ENCODE results near the gene CNTROB.
"Not testable (repeated sequence)": the region's sequence is repeated elsewhere in the genome, so short reads cannot be mapped to it uniquely, and the experiment has no call there.

CNTROB gene

DNA sequence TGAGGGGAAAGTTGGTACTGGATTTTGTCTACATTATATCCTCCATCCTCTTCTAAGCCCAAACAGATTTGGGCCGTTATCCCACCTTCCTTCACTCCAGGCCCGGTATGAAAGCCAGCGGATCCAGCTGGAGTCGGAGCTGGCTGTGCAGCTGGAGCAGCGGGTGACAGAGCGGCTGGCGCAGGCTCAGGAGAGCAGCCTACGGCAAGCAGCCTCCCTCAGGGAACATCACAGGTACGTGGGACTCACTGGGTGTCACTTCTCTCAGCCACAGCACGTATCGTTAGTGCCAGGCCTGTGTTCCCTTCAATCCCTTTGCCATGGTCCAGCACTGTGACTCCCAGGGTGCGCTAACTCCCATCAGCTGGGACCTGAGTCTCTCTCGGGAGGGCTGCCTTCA lies 11.3 kb downstream of the CNTROB start:
- no peak for DNase-seq

DNA sequence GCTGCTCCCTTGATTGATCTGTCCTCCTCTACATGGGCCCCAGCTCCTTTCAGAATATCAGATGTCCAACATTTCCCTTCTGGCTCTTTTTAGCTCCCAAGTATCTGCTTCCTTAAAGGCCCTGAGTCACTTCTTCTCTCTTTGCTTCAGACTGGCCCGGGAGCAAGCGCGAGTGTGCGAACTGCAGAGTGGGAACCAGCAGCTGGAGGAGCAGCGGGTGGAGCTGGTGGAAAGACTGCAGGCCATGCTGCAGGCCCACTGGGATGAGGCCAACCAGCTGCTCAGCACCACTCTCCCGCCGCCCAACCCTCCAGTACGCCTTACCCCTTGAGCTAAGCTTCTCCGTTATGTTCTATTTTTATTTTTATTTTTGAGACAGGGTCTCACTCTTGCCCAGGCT lies 12.3 kb downstream of the CNTROB start:
- no peak for DNase-seq

DNA sequence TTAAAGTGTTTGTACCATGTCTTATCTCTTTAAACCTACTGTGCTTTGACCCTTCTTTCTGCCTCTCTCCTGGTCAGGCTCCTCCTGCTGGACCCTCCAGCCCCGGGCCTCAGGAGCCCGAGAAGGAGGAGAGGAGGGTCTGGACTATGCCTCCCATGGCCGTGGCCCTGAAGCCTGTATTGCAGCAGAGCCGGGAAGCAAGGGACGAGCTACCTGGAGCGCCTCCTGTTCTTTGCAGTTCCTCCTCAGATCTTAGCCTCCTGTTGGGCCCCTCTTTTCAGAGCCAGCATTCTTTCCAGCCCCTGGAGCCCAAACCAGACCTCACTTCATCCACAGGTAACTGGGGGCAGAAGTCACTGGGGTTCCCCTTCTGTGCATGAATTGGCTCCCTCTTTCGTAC lies 13.6 kb downstream of the CNTROB start:
- DNase-seq, result no peak

DNA sequence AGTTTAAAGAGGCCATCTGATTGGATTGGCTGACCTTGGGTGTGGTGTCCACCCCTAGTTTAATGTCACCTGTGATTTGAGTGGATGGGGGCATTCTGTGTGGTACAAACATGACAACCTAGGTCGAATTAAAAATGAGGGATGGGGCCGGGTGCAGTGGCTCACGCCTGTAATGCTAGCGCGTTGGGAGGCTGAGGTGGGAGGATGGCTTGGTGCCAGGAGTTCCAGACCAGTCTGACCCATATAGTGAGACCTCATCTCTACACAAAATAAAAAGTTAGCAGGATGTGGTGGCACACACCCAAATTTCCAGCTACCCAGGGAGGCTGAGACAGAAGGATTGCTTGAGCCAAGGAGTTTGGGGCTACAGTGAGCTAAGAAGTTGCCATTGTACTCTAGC lies 14.4 kb downstream of the CNTROB start:
- DNase-seq, result no peak

DNA sequence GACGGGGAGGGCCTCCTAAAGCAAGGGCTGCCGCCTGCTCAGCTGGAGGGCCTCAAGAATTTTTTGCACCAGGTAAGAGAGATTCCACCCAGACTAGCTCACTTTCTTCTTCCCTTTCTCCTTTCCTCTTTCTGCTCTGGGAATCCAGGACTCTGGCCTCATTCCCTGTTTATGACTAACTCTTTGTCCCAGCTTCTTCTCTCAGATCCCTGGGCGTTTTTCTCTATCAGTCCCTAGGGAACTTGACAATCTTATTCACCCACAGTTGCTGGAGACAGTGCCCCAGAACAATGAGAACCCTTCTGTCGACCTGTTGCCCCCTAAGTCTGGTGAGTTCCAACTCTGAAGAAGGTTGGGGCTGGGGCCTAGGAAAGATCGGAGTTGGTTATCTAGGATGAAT lies 15.6 kb downstream of the CNTROB start:
- DNase-seq, result no peak

DNA sequence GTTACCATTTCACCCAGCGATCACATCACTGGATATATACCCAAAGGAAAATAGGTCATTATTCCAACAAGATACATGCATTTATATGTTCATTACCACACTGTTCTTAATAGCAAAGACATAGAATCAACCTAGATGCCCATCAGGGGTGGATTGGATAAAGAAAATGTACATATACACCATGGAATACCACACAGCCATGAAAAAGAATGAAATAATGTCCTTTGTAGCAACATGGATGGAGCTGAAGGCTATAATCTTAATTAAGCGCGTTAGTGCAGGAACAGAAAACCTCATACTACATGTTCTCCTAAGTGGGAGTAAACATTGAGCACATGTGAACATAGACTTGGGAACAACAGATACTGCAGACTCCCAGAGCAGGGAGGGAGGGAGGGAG lies 18.6 kb downstream of the CNTROB start:
- DNase-seq, result no peak

DNA sequence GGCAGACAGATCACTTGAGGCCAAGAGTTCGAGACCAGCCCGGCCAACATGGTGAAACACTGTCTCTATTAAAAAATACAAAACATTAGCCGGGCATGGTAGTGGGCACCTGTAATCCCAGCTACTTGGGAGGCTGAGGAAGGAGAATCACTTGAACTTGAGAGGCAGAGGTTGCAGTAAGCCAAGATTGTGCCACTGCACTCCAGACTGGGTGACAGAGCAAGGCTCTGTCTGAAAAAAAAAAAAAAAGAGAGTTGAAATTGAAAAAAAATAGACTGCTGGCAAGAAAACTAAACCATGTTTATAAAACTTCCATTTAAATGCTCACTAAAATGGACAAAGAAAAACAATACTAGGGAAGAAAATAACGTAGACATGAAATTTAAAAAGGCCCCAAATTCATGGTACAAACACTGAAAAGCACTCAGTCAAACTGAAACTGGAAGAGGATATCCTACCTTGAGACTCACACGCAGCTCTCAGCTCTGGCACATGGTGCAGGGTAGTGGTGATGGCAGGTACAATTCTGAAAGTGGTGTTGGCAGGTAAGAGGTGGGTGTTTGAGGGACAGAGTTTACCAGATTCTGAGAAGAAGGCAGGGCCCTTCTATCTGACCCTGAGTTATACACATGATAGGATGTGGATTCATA lies 19.3 kb downstream of the CNTROB start:
- peak in 1 of 2 experiments; percentile 6 for DNase-seq

DNA sequence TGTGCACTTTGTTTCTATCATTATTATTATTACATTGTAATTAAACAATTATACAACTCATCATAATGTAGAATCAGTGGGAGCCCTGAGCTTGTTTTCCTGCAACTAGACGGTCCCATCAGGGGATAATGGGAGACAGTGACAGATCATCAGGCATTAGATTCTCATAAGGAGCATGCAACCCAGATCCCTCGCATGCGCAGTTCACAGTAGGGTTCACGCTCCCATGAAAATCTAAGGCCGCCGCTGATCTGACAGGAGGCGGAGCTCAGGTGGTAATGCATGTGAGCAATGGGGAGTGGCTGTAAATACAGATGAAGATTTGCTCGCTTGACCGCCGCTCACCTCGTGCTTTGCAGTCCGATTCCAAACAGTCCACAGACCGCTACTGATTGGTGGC lies 21.3 kb downstream of the CNTROB start:
- not testable (repeated sequence) for DNase-seq

DNA sequence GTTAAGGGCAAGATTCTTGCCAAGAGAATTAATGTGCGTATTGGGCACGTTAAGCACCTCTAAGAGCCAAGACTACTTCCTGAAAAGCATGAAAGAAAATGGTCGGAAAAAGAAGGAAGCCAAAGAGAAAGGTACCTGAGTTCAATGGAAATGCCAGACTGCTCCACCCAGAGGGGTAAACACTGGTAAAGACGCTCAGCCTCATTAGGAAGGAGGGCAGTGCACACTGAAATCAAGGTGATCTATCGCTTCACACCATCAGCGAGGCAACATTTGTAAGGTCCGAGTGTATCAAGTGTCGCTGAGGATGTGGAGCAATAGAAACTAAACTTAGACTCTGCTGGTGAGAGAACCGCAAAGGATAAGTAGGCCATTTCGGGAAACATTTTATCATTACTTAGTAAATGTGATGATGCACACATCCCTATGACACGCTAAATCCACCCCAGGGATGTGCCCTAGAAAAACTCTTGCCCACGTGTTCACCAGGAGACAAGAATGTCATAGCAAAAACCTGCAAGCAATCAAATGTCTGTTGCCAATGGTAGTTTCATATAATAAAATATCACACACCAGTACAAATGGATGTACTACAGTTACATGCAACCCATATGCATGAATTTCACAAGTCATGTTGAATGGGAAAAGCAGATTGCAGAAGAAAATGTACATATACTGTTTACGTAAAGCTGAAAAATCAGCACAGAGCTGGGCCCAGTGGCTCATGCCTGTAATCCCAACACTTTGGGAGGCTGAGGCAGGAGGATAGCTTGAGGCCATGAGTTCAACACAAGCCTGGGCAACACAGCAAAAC lies 23.6 kb downstream of the CNTROB start:
- no peak for DNase-seq

DNA sequence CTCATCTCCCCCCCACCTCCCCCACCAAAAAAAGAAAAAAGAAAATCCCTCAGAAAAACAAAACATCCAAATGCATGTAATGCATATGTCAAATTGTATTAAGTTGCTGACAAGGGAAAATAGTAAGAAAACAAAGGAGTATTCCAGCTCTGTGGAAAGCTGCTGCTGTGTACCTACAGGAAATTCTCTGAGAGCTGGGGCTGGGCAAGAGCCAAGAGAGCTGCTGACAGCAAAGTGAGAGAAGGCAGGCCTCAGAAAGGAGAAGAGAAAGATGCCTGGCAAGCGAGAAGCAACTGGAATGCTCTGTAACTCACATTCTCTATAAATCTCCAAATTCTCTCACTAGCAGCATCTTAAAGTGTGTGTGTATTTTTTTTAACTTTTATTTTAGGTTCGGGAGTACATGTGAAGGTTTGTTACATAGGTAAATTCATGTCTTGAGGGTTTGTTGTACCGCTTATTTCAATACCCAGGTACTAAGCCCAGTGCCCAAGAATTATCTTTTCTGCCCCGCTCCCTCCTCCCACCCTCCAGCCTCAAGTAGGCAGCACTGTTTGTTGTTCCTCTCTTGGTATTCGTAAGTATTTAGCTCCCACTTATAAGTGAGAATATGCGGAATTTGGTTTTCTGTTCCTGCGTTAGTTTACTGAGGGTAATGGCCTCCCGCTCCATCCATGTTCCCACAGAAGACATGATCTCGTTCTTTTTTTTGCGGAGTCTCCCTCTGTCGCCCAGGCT lies 24.4 kb downstream of the CNTROB start:
- DNase-seq, result no peak

DNA sequence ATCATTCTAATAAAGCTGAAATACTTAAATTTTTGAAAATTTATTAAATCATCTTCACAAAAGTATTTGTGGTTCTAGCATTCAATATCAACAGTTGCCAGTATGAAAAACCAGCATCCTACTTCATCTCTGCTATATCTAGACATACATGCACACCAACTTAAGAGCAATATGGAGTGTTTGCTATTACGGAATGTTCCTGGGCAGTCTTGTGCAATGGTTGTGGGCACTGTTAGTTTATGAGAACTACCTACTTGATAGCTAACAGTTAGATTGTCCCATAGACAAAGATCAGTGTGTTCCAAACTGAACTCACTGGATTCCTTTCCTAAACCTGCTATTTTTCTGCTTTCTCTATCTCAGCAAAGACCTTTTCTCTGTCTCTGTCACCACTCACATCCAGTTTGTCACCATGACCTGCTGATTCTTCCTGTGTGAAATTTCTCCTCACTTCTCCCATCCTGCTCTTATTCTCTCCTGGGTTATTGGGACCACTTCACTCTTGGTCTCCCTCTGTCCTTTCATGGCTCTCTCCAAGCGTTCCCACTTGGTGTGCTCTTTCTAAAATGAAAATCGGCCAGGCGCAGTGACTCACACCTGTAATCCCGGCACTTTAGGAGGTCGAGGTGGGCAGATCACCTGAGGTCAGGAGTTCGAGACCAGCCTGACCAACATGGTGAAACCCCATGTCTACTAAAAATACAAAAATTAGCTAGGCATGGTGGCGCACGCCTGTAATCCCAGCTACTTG lies 27.7 kb downstream of the CNTROB start:
- DNase-seq, result no peak

DNA sequence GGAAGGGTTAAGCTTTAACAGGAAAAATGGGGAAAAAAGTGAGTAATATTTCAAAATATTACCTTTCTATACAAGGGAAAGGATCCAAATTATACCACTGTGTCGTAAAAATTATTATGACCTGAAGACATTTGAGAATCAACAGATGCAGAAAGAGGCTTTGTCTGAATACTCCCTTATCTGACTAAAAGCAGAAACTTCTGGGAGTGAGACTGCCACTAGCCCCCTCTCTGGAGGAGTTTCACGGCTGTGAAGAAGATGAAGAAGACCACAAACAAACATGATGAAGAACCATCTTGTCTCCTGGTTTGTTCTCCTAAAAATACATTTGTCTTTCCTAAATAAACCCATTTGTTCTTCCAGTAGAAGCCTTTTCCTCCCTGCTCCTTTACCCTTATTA lies 29.4 kb downstream of the CNTROB start:
- DNase-seq, result no peak

DNA sequence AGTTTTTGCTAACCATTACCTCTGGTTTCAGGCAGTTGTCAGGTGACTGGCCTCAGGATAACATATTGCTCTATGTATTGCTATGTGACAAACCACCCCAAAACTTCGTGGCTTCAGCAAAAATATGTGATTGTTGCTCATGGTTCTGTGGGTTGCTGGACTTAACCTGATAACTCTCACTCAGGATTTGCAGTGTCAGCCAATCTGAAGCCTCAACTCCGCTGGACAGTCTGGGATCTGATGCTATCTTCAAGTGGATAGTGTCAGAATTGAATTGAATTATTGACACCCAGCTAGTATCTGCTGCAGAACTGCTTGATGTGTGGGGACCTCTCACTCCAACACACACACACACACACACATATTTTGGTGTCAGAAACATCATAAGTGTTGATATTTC lies 35.7 kb downstream of the CNTROB start:
- DNase-seq, result no peak

DNA sequence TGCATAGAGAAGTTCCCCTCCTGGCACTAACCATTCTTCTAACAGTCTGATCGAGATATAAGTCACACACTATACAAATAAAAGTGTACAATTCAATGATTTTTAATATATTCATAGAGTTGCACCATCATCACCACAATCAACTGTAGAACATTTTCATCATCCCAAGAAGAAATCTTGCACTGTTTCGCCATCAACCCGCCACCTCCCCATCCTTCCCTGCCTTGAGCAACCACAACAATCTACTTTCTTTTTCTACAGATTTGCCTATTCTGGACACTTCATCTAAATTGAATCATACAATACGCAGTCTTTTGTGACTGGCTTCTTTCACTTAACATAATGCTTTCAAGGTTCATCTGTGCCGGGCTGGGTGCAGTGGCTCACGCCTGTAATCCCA lies 37.4 kb downstream of the CNTROB start:
- DNase-seq, result no peak

DNA sequence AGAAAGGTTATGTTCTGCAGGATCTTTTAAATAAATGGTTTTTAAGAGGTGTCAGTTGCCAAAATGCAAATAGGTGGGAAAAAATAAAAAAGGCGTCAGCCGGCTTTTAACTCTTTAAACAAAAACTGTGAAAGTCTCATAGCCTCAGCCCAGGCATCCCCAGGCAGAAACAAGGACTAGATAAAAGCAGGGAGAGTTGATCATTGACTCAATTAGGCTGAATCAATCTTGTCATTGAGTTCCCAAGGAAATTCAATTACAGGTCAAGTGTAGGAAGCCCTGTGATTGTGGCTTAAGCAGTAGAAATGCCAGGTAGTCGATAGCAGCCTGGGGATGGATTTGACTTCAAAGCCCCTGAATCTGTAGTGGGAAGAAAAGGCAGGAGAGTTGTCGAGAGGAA lies 39.6 kb downstream of the CNTROB start:
- DNase-seq, result no peak

DNA sequence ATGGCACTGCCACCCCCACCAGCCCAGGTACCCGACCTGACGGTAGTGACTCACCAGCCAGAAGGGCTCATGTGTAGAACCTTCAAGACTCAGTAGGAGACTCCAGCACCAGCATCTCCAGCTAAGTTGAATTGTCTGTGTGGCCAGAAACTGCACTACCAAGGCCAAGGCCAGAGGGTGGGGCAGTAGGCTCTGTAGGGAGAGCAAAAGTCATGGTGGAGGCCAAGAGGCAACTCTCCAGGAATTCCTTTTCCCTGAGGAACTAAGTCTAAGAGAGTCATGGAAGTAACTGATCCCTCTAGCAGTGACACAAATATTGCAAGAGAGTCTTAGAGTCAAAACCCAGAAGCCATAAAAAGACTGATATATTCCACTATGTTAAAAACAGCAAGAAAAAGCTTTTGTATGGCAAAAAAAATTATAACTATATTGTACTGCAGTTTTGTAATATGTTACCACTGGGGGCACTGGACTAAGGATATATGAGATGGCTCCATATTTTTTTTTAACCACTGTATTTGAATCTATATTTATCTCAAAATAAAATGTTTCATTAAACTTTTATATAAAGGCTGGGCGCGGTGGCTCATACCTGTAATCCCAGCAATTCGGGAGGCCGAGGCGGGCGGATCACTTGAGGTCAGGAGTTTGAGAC lies 40.3 kb downstream of the CNTROB start:
- no peak for DNase-seq

DNA sequence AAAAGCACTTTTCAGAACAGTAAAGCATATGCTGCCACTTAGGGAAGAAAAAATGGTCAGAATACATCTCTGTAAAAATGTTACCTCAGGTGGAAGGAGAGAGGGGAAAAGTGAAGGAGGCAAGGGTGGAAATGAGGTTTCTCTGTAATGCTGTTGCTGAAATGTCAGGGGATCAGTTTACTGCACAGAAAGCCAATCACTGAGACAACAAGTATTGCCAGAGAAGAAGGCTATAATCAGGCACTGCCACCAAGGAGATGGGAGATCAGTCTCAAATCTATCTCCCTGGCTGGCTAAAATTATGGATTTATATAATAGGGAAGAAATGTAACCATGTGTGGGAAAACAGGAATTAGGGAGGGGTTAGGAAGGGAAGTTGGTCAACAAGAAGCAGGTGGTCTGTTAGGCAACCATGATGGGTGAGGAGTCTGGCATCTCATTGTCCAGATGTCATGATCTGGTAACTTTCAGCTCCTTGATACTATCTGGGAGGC lies 42.7 kb downstream of the CNTROB start:
- DNase-seq, result no peak

DNA sequence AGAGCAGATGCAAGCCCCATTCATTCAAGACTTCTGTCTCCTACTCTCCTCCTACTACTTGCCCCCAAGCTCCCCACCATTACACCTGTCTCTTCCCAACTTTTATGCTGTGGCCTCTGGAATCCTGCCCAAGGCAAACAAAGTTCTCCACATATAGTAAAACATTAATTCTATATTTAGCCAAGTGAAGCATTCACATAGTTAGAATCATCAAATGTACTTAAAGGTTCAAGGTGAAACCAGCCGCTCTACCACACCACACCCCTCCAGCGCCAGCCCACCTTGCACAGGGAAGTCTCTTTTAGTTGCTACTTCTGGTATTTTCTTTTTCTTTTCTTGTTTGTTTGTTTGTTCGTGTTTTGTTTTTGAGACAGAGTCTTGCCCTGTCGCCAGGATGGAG lies 45.0 kb downstream of the CNTROB start:
- no peak for DNase-seq

DNA sequence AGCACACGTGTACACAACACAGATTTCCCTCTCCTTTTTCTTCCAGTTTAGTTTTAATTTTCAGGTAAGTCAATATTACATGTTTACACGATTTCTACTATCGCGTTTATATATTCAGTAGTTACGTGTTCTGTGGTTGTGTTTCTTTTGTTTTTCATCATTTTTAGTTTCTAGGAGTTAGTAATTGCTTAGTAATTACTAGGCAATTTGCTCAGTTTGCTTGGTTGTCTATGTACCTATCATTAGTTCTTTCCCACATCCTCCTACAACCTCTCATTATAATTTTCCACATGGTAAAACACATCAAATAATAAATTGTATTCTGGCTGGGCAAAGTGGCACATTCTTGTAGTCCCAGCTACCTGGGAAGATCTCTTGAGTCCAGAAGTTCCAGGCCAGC lies 45.8 kb downstream of the CNTROB start:
- no peak for DNase-seq

DNA sequence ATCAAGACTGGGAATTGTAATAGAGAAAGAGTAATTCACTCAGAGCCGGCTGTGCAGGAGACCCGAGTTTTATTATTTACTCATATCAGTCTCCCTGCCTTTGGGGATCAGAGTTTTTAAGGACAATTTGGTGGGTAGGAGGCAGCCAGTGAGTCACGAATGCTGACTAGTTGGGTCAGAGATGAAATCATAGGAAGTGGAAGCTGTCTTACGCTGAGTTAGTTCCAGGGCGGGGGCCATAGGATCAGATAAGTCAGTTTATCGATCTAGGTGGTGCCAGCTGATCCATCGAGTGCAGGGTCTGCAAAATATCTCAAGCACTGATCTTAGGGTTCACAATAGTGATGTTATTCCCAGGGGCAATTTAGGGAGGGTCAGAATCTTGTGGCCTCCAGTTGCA lies 50.2 kb downstream of the CNTROB start:
- no peak for DNase-seq

DNA sequence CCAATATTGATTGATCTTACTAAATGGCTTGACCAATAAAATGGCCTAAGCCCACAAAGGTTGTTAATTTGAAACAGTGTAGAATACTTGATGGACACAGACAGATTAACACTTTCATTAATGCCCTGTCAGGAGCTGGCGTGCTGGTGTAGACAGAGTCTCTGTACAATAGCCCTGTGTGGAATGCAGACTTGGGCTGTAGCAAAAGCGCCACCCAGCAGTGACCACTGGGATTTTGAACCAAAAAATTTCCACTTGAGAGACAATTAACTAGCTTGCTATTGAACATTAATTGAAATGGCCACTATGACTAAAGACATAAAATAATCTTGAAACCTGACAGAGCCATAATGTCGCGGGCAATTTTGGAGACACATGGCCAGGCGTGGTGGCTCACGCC lies 50.7 kb downstream of the CNTROB start:
- DNase-seq, result no peak

DNA sequence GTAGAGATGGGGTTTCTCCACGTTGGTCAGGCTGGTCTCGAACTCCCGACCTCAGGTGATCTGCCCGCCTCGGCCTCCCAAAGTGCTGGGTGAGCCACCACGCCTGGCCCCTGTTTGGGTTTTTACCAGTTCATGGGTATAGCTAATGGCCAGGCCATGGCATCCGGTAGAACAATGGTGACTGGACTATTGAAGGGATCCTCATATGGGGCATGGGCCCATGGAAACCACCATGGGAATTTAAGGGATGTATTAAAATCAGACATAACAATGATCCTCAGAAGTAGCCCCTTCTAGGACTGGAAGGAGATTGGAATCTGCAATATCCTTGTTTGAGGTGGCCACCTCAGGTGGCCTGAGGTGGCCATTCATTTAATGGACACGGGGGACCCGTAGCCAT lies 52.9 kb downstream of the CNTROB start:
- no peak for DNase-seq
